ENCODE measurements around the gene CD2BP2. TPM values are rescaled to one million over a fixed set of nuclear protein-coding genes. Genes with fewer than 3 reads are reported as not detected.
A peak's percentile ranks its signal among the peaks of the same experiment; 100 is the strongest.
"Not testable (repeated sequence)": the region's sequence is repeated elsewhere in the genome, so short reads cannot be mapped to it uniquely, and the experiment has no call there.

Gene CD2BP2
- total RNA-seq, 1 donor from 2014 or later = 50.4 TPM

GRCh38 chr16:30358990-30359870 lies 4.1 kb upstream of the CD2BP2 start:
- no peak for DNase-seq

GRCh38 chr16:30358577-30358936 lies 3.4 kb upstream of the CD2BP2 start:
- no peak for DNase-seq

- no peak for DNase-seq
These were observed 2.8 kb upstream of the CD2BP2 start for GRCh38 chr16:30357715-30358576.

- no peak for DNase-seq
These were observed 2.1 kb upstream of the CD2BP2 start for GRCh38 chr16:30357085-30357714.

GRCh38 chr16:30356401-30357084 lies 1.4 kb upstream of the CD2BP2 start:
- no peak for DNase-seq

- no peak for DNase-seq
These were observed 823 bp upstream of the CD2BP2 start for GRCh38 chr16:30355954-30356308.

GRCh38 chr16:30354423-30355143 lies 525 bp downstream of the CD2BP2 start:
- peak; percentile 41 for DNase-seq

- DNase-seq = no peak
These were observed 1.5 kb downstream of the CD2BP2 start for GRCh38 chr16:30353438-30354129.

- DNase-seq = peak; percentile 48
These were observed 2.4 kb downstream of the CD2BP2 start for GRCh38 chr16:30352488-30353401.

GRCh38 chr16:30351586-30352419 lies 3.3 kb downstream of the CD2BP2 start:
- peak; percentile 97 for DNase-seq

GRCh38 chr16:30351001-30351441 lies 4.1 kb downstream of the CD2BP2 start:
- no peak for DNase-seq

GRCh38 chr16:30350134-30350871 lies 4.8 kb downstream of the CD2BP2 start:
- DNase-seq = no peak

- no peak for DNase-seq
These were observed 5.4 kb downstream of the CD2BP2 start for GRCh38 chr16:30349675-30350074.

- no peak for DNase-seq
These were observed 6.2 kb downstream of the CD2BP2 start for GRCh38 chr16:30348929-30349328.

- DNase-seq = no peak
These were observed 7.0 kb downstream of the CD2BP2 start for GRCh38 chr16:30348113-30348512.

GRCh38 chr16:30346286-30346685 lies 8.8 kb downstream of the CD2BP2 start:
- DNase-seq = no peak

GRCh38 chr16:30343491-30343820 lies 11.7 kb downstream of the CD2BP2 start:
- DNase-seq = not testable (repeated sequence)

GRCh38 chr16:30342751-30343490 lies 12.2 kb downstream of the CD2BP2 start:
- no peak for DNase-seq

All from dermis blood vessel endothelial cell (primary cell).